Pancreas (tissue), 10 donors: ENCODE measurements around the gene RGS11. TPM values are rescaled to one million over a fixed set of nuclear protein-coding genes. Genes with fewer than 3 reads are reported as not detected.
"Not testable (repeated sequence)": the region's sequence is repeated elsewhere in the genome, so short reads cannot be mapped to it uniquely, and the experiment has no call there.

Experiments
- ATAC-seq, 4 donors: fragments of 200-7000 bp; cut with Tn5 transposase; one replicate each; pipeline versions ENCODE4 v1.8.0 to v1.9.1; 2020; ENCODE audit warnings: mild to moderate bottlenecking in 4 of 4, moderate library complexity in 4 of 4
- DNase-seq, 6 donors: peaks; one replicate each; pipeline ENCODE4 v3.0.0-alpha.2; 2020
- FAIRE-seq: peaks from 2 replicates; lab custom pipeline; 2012; peaks lifted over from hg19 to GRCh38; lab: Jason Lieb, UNC
- H3K27ac ChIP-seq, 4 donors: fragments of 200-600 bp; sonication (generic); 1 replicate in 3 of 4; 2 replicates in 1 of 4; pipeline versions ENCODE4 v1.5.0 to v1.8.0; 2020
- H3K27me3 ChIP-seq, 4 donors: fragments of 200-600 bp; one replicate each; pipeline ENCODE4 v1.8.0; 2021
- H3K36me3 ChIP-seq, 3 donors: fragments of 200-600 bp; sonication (generic) in 1 of 3; one replicate each; pipeline versions ENCODE4 v1.5.0 to v1.8.0; 2020 to 2021
- H3K4me1 ChIP-seq, 3 donors: fragments of 200-600 bp; one replicate each; pipeline ENCODE4 v1.8.0; 2021
- H3K4me3 ChIP-seq, 4 donors: fragments of 200-600 bp; sonication (generic) in 2 of 4; one replicate each; pipeline versions ENCODE4 v1.5.0 to v1.8.0; 2020 to 2021
- H3K9me3 ChIP-seq, 4 donors: fragments of 200-600 bp; one replicate each; pipeline ENCODE4 v1.8.0; 2021
- CTCF ChIP-seq, 4 donors: fragments of 200-600 bp; sonication (generic) in 3 of 4; IDR thresholded peaks; one replicate each; pipeline versions ENCODE4 v1.5.0 to v1.8.0; 2021; ENCODE audit warnings: antibody characterized with exemption in 4 of 4
- WGBS, 2 donors: extraction: QIAGEN DNeasy Blood & Tissue Kit; methylation state at CpG; one replicate each; pipeline ENCODE4 v1.1.7; 2013; 5-methylcytosine and 5-hydroxymethylcytosine counted together
- intact Hi-C, 3 donors: fragments of 100-400 bp; cut with DNase I; formaldehyde crosslinking; loops; one replicate each; pipeline versions ENCODE4 v1.11.1 to v1.14.2; 2022
- polyA plus RNA-seq, 2 donors: library from polyadenylated mRNA; stranded (reverse); fragments of 200-250 nt; gene quantifications; one replicate each; pipeline ENCODE4 v1.2.3, GENCODE V29; 2013
- total RNA-seq, 6 donors: library from RNA; stranded (reverse); fragmentation: NEBNext Ultra II Directional in 4 of 6; extraction: Animal tissue kit (Norgen Biotek cat#: 25700) in 4 of 6; gene quantifications; one replicate each; pipeline versions ENCODE4 v1.2.1 to v1.2.4, GENCODE V29; 2021 to 2023
- donor health status: healthy with polysubstance abuse.
- donor health status: DM: no; HTN: no; CAD: no; lungs with moderate emphysema.
- donor health status: DM: no; HTN: no; CAD: no.
- donor health status: control.
- donor health status: control.
- donor health status: Bipolar disorder and iron deficiency.
- donor health status: DM: yes; HTN: yes; CAD: no.
- donor health status: DM: no; HTN: no; CAD: no.
- donor health status: DM: no; HTN: no; CAD: no.
- donor health status: DM: yes; HTN: yes; CAD: no.

Gene RGS11
- total and polyA plus RNA-seq, 8 donors, result 4.5 to 47.2 (median 8.1) TPM

GRCh38 chr16:240559-240958, 35.2 kb downstream of the RGS11 start:
- Histone ChIP-seq H3K27ac (no peak overlapping the region), H3K9me3 (no peaks in the 10 kb centered on the region), H3K27me3 (no peaks in the 10 kb centered on the region), H3K4me1 (peaks cover 0 to 14% (median 4%) of the 10 kb centered on the region in 3 donors), H3K4me3 (no peak overlapping the region), H3K36me3 (no peaks in the 10 kb centered on the region)
- no peak for TF ChIP-seq CTCF (IDR thresholded peaks at IDR 0.05)
- ATAC-seq (no peak), DNase-seq (peak in 1 of 6 donors; percentile 6), FAIRE-seq (no peak)
- intact Hi-C loops, result loop anchor here in 1 of 3 donors (10.0 kb wide), 1 partner anchor 104 kb away; no protein-coding TSS in a partner anchor
- WGBS, 2 donors, result 93 to 99% methylated on average over 8 of the region's 8 CpGs

GRCh38 chr16:239948-240277, 35.8 kb downstream of the RGS11 start:
- H3K27ac ChIP-seq, result peak overlapping the region in 1 of 4 donors; percentile 37
- intact Hi-C loops, result loop anchor here in 1 of 3 donors (10.0 kb wide), 1 partner anchor 105 kb away; no protein-coding TSS in a partner anchor
- H3K9me3 ChIP-seq, result no peaks in the 10 kb centered on the region
- peaks cover 0 to 14% (median 5%) of the 10 kb centered on the region in 3 donors for H3K4me1 ChIP-seq
- H3K36me3 ChIP-seq, result no peaks in the 10 kb centered on the region
- WGBS, 2 donors, result 31 to 33% methylated on average over 3 of the region's 3 CpGs
- DNase-seq, result no peak
- ATAC-seq, result peak in 3 of 4 donors; percentile 4 to 28 (median 24)
- no peak for TF ChIP-seq CTCF (IDR thresholded peaks at IDR 0.05)
- no peak for FAIRE-seq
- H3K27me3 ChIP-seq, result no peaks in the 10 kb centered on the region
- H3K4me3 ChIP-seq, result no peak overlapping the region

- Histone ChIP-seq H3K27me3 (no peaks in the 10 kb centered on the region), H3K27ac (peak within 1 kb of the TSS; percentile 95 to 98 (median 96)), H3K9me3 (no peaks in the 10 kb centered on the region), H3K36me3 (no peaks in the 10 kb centered on the region), H3K4me1 (peaks cover 0 to 5% (median 3%) of the 10 kb centered on the region in 3 donors), H3K4me3 (peak within 1 kb of the TSS; percentile 62 to 86 (median 77))
- ATAC-seq (peak; percentile 93 to 98 (median 95)), FAIRE-seq (no peak), DNase-seq (peak; percentile 93 to 97 (median 96))
- 1% methylated on average over 64 to 85 of the region's 85 CpGs for WGBS, 2 donors
- intact Hi-C loops, result no loop called here
- peak in 1 of 4 donors; percentile 11 for TF ChIP-seq CTCF (IDR thresholded peaks at IDR 0.05)
These were observed 41.1 kb downstream of the RGS11 start, which contains the start of gene FAM234A for GRCh38 chr16:234468-235305. TSS of gene FAM234A (plus strand) at chr16:234821. CDS start at chr16:254414, 19,593 bp downstream.

GRCh38 chr16:230949-231348, 44.8 kb downstream of the RGS11 start:
- Histone ChIP-seq H3K4me3 (no peak overlapping the region), H3K27me3 (no peaks in the 10 kb centered on the region), H3K4me1 (peaks cover 6 to 21% (median 10%) of the 10 kb centered on the region in 3 donors), H3K36me3 (peaks cover 0 to 8% (median 0%) of the 10 kb centered on the region in 3 donors), H3K9me3 (no peaks in the 10 kb centered on the region), H3K27ac (no peak overlapping the region)
- intact Hi-C loops, result no loop called here
- WGBS, 2 donors, result 86 to 90% methylated on average over 22 of the region's 22 CpGs
- no peak for TF ChIP-seq CTCF (IDR thresholded peaks at IDR 0.05)
- FAIRE-seq, result no peak
- DNase-seq, result no peak
- no peak for ATAC-seq

- Histone ChIP-seq H3K4me1 (peaks cover 6 to 16% (median 10%) of the 10 kb centered on the region in 3 donors), H3K36me3 (peaks cover 0 to 13% (median 0%) of the 10 kb centered on the region in 3 donors)
- FAIRE-seq, ATAC-seq, H3K27ac ChIP-seq, H3K9me3 ChIP-seq, intact Hi-C loops, H3K27me3 ChIP-seq, H3K4me3 ChIP-seq: not testable (repeated sequence)
- DNase-seq, result peak in 1 of 6 donors; percentile 45
- WGBS, 2 donors, result 84 to 91% methylated on average over 18 of the region's 18 CpGs
These were observed 45.4 kb downstream of the RGS11 start for GRCh38 chr16:230351-230750.
